SU-DHL-6 (cell line): ENCODE data around the gene DDX54.

Experiments used
- CTCF ChIP-seq: fragments of 200-600 bp; sonication (generic); IDR thresholded peaks from one replicate; pipeline ENCODE4 v1.5.1; 2017; ENCODE audit warnings: antibody characterized with exemption, mild to moderate bottlenecking, low read length, moderate library complexity; ENCODE audit not compliant: insufficient read depth, poor library complexity, severe bottlenecking
- EZH2phosphoT487 ChIP-seq: fragments of 200-600 bp; sonication (generic), shearing (Covaris generic); conservative IDR thresholded peaks from 2 replicates; pipeline ENCODE4 v1.6.1; 2018; ENCODE audit warnings: mild to moderate bottlenecking, antibody characterized with exemption, low read length, moderate library complexity, mixed read lengths

GRCh38 chr12:113211160-113211559 is 25.9 kb upstream of the DDX54 start:
- no peak for TF ChIP-seq CTCF
- no peak for TF ChIP-seq EZH2phosphoT487
